Osteocyte (in vitro differentiated cells): ENCODE results near the gene STIM2. TPM values are rescaled to one million over a fixed set of nuclear protein-coding genes. Genes with fewer than 3 reads are reported as not detected.

ENCODE experiments used
- DNase-seq: peaks from one replicate; pipeline ENCODE4 v3.0.0; 2021; ENCODE audit warnings: mixed read lengths; ENCODE audit not compliant: unreplicated experiment; ENCODE audit errors: extremely low spot score
- H3K27ac Mint-ChIP-seq: one replicate; pipeline ENCODE4 v1.8.0; 2021; ENCODE audit warnings: mild to moderate bottlenecking, mixed read lengths; ENCODE audit not compliant: unreplicated experiment
- H3K27me3 Mint-ChIP-seq: one replicate; pipeline ENCODE4 v1.8.0; 2021; ENCODE audit warnings: mixed read lengths; ENCODE audit not compliant: unreplicated experiment
- H3K36me3 Mint-ChIP-seq: one replicate; pipeline ENCODE4 v1.8.0; 2021; ENCODE audit warnings: mixed read lengths; ENCODE audit not compliant: unreplicated experiment
- H3K4me1 Mint-ChIP-seq: one replicate; pipeline ENCODE4 v1.8.0; 2021; ENCODE audit warnings: mixed read lengths; ENCODE audit not compliant: unreplicated experiment
- H3K4me3 Mint-ChIP-seq: one replicate; pipeline ENCODE4 v1.8.0; 2021; ENCODE audit warnings: mild to moderate bottlenecking, moderate library complexity, mixed read lengths; ENCODE audit not compliant: unreplicated experiment
- H3K9me3 Mint-ChIP-seq: one replicate; pipeline ENCODE4 v1.8.0; 2021; ENCODE audit warnings: mixed read lengths; ENCODE audit not compliant: unreplicated experiment
- total RNA-seq: library from RNA; stranded (reverse); gene quantifications from 2 replicates; pipeline ENCODE4 v1.2.1, GENCODE V29; 2021
- TF ChIP-seq, protein P1 (sequence below): fragments of 200-600 bp; sonication (generic); IDR thresholded peaks from 2 replicates; pipeline ENCODE4 v1.5.0; 2021; ENCODE audit warnings: antibody characterized with exemption, mild to moderate bottlenecking, moderate library complexity

Gene STIM2
- total RNA-seq, 1 donor from 2014 or later, result 14.1 TPM

DNA sequence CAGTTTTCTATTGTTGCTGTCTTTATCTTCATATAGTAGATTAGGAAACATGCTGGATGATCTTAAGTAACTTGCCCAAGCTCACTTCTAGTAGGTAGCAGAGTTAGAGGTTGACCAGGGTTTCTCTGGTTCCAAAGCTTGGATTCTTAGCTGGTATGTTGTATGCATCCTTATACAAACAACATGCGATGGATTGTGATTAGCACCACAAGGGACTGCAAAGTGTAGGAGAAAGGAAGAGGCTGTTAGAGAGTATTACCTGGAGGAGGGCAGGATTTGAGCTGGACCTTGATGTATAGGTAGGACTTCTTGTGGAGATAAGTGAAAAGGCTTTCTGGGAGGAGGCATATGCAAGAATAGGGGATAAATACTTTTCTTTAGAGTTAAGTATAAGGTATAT lies 5.6 kb downstream of the STIM2 start:
- no peaks in the 10 kb centered on the region for H3K9me3 Mint-ChIP-seq
- no peak overlapping the region for H3K4me3 Mint-ChIP-seq
- peaks cover 16% of the 10 kb centered on the region for H3K4me1 Mint-ChIP-seq
- H3K27ac Mint-ChIP-seq, result no peak overlapping the region
- no peak for DNase-seq
- no peaks in the 10 kb centered on the region for H3K27me3 Mint-ChIP-seq
- TF ChIP-seq, protein P1, sequence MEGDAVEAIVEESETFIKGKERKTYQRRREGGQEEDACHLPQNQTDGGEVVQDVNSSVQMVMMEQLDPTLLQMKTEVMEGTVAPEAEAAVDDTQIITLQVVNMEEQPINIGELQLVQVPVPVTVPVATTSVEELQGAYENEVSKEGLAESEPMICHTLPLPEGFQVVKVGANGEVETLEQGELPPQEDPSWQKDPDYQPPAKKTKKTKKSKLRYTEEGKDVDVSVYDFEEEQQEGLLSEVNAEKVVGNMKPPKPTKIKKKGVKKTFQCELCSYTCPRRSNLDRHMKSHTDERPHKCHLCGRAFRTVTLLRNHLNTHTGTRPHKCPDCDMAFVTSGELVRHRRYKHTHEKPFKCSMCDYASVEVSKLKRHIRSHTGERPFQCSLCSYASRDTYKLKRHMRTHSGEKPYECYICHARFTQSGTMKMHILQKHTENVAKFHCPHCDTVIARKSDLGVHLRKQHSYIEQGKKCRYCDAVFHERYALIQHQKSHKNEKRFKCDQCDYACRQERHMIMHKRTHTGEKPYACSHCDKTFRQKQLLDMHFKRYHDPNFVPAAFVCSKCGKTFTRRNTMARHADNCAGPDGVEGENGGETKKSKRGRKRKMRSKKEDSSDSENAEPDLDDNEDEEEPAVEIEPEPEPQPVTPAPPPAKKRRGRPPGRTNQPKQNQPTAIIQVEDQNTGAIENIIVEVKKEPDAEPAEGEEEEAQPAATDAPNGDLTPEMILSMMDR, result no peak
- no peaks in the 10 kb centered on the region for H3K36me3 Mint-ChIP-seq

DNA sequence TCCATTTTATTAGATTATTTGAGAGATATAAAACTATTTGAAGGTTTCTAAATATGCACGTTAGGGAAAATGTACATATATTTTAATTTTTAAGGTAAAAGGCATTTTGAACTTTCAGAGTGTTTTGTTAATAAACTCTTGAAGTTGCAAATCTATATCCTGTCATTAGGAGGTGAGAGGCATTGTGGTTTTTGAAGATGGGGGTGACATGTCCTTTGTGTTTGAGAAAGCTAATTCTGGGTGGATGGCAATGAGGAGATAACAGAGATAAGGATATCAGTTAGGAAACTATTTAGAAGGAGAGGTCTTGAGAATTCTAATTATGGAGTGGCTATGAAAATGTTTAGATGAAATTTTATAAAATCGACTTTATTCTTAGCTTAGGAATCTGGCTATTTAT lies 6.1 kb downstream of the STIM2 start:
- DNase-seq, result no peak
- Mint-ChIP-seq H3K4me1 (peaks cover 20% of the 10 kb centered on the region), H3K9me3 (no peaks in the 10 kb centered on the region), H3K36me3 (no peaks in the 10 kb centered on the region), H3K4me3 (no peak overlapping the region), H3K27me3 (no peaks in the 10 kb centered on the region), H3K27ac (no peak overlapping the region)
- TF ChIP-seq, protein P1, result no peak

DNA sequence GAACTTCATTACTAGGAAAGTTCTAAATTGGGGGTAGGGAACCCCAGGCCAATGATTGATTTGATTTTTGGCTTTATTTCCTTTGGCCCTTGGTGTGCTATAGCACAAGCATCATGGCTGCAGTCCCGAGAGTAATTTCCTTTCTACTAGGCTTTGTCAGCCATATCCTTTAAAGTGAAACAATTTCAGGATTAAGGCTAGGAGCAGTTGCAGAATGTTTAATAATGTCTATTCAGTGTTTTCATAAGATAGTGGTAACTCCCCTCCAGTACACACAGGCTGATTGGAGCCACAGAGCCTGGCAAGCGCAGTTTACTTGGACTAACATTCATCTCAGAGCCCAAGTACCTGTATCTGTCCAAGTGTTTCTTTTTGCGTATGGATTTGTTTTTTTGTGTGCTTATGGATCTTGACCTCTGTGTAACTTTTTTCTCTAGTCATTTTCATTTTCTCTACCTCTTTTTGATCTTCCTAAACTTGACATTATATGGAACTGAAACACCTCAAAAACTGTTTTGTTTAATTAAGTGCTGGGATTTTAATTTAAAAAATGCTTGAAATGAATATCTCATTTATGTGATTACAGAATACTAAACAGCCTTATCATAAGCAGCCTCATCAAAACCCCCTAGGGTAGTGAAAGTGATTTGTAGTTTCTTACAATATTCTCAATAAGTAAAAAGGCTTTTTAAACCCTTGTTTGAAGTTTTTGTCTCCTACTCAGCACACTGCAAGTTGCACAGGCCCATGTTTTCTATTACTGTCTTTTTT lies 7.5 kb downstream of the STIM2 start:
- Mint-ChIP-seq H3K4me1 (peaks cover 10% of the 10 kb centered on the region), H3K4me3 (no peak overlapping the region), H3K27me3 (no peaks in the 10 kb centered on the region), H3K36me3 (no peaks in the 10 kb centered on the region), H3K27ac (peak overlapping the region; percentile 35), H3K9me3 (no peaks in the 10 kb centered on the region)
- no peak for DNase-seq
- TF ChIP-seq, protein P1, result no peak

DNA sequence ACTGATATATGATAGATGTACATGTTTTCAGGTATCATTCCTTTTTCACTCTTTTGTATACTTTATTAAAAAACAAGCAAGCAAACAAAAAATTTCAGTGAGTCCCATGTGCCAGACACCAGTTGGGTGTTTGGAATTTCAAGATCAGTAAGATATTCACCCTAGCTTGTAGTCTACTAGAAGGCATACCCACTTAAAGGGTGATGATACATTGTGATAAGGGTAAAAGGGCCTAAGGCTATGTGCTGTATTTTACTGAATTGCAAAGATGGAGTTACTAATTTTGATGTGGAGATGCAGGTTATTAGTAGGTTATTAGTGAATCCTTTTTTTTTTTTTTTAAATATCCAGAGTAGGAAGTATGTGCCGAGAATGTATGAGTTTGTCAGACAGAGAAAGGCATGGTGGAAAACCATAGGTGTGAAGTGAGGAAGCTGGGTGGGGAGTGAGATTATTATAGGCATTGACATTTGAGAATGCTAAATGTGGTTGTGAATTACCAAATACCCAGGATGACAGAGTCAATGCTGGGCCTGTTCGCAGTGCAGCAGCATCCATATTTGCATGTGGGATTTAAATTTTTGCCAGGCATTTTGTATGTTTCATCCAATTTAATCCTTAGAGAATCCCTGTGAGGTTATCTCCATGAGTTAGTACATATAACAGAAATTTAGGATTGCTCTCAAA lies 10.1 kb downstream of the STIM2 start:
- Mint-ChIP-seq H3K27me3 (no peaks in the 10 kb centered on the region), H3K4me3 (no peak overlapping the region), H3K36me3 (no peaks in the 10 kb centered on the region), H3K27ac (no peak overlapping the region), H3K4me1 (peaks cover 10% of the 10 kb centered on the region), H3K9me3 (no peaks in the 10 kb centered on the region)
- TF ChIP-seq, protein P1, result no peak
- no peak for DNase-seq

DNA sequence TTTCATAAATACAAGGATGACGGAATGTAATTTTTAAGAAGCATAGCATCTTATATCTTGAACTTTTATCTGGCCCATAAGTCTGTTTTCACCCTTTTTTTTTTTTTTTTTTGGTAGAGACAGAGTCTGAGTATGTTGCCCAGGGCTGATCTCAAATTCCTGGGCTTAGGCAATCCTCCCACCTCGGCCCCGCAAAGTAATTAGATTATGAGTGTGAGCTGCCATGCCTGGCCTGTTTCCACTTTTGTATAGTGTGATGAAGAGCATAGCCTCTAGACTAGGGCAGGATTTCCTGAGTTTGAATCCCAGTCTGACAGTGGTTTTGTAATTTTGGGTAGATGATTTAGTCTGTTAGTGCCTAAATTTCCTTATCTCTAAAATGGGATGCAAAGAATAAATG lies 11.0 kb downstream of the STIM2 start:
- no peaks in the 10 kb centered on the region for H3K36me3 Mint-ChIP-seq
- H3K27ac Mint-ChIP-seq, result no peak overlapping the region

More for the DNA sequence above, 11.0 kb downstream of the STIM2 start:
- no peak overlapping the region for H3K4me3 Mint-ChIP-seq
- no peaks in the 10 kb centered on the region for H3K9me3 Mint-ChIP-seq
- no peak for DNase-seq
- H3K4me1 Mint-ChIP-seq, result peaks cover 10% of the 10 kb centered on the region
- TF ChIP-seq, protein P1, result no peak
- H3K27me3 Mint-ChIP-seq, result no peaks in the 10 kb centered on the region
